GM18526 (cell line): ENCODE data around the gene CRYZ.

Experiments used
- POLR2A ChIP-seq: IDR thresholded peaks from 3 replicates; pipeline ENCODE4 v1.6.1; 2011; ENCODE audit not compliant: insufficient read length; ENCODE audit errors: extremely low read depth

The CRYZ gene

DNA sequence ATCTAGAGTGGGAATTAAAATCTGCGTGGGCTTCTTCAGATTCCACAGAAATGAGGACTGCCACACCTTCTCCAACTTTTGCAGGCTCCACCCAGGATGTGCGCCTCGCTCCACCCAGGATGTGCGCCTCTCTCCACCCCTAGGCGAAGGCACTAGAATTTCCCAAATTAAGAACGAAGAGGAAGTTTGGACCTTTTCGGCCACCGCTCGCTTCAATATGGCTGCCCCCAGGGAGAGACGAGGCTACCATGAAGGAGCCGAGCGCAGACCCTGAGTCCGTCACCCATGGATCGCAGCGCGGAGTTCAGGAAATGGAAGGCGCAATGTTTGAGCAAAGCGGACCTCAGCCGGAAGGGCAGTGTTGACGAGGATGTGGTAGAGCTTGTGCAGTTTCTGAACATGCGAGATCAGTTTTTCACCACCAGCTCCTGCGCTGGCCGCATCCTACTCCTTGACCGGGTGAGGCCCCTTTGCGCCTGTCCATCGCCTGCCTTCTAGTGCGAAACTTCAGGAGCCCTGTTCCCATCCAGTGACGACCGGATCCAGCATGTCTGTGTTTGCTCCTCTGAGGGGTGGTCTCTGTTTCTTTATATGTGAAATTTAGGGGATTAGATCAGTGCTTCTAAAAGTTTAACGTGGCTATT, at the start of gene CRYZ, which contains the start of gene TYW3:
CRYZ (minus strand) TSS at position 91 of the 644 bp plus-strand sequence. CDS start 8,229 bp downstream, outside the sequence.
TYW3 (plus strand) TSS at position 193 of the 644 bp plus-strand sequence; CDS start at position 286, 93 bp downstream.
- peak; percentile 69 for TF ChIP-seq POLR2A

DNA sequence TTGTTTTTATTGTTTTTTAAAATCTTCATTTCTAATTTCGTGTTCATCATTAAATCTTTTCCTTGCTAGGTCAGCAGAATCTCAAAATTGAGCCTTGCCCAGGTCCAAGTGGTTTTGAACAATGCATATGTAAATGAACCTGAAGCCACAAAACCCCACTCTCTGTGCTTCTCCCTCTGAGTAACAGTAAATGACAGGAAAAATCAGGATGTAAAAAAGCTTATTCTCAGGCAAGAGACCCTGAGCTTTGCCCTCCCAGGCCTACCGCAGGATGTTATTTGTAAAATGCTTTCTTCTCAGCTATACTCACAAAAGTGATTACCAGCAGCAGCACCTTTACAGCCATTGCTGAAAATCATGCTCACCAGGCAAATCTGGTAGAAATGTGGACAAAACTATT, 47.7 kb upstream of the CRYZ start:
- TF ChIP-seq POLR2A = no peak

- TF ChIP-seq POLR2A = no peak
These were observed 46.9 kb upstream of the CRYZ start for GRCh38 chr1:74779750-74780149.

GRCh38 chr1:74777525-74777924, 44.7 kb upstream of the CRYZ start:
- no peak for TF ChIP-seq POLR2A

- no peak for TF ChIP-seq POLR2A
These were observed 42.9 kb upstream of the CRYZ start for GRCh38 chr1:74775735-74776134.

DNA sequence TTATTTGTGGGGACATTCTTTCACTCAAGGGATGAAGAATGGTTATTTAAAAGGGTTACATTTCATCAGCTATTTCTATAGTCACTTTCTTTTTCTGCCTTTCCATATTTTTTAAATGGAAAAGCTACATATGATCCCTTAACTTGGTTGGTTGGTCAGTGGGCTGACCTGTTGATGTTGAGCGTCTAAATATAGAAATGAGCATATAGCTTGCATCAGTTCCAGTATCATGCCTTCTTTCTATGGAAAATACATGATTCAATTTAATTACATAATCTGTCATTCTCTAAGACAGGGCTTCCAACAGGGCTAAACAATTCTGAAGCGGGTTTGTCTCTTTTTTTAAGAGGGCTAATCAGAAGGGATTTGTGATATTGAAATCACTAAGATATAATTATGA, 40.7 kb upstream of the CRYZ start:
- no peak for TF ChIP-seq POLR2A

DNA sequence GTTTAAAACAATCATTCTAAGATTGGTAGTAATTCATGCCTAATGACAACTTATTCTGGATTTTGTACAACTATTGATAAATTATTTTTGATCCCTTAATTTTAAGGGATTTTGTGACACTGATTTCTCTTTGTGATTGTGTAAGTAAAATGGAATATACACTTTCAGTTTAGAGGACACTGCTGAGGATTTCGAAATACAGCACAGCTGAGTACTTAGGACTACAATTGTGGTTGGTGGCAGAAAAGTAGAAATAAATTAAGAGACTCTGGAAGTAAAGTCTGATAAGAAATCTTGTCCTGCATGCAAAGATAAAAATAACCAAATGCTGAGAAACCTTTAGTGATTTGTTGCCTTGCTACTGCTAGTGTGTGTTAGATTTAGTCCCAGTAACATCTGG, 40.1 kb upstream of the CRYZ start:
- no peak for TF ChIP-seq POLR2A

DNA sequence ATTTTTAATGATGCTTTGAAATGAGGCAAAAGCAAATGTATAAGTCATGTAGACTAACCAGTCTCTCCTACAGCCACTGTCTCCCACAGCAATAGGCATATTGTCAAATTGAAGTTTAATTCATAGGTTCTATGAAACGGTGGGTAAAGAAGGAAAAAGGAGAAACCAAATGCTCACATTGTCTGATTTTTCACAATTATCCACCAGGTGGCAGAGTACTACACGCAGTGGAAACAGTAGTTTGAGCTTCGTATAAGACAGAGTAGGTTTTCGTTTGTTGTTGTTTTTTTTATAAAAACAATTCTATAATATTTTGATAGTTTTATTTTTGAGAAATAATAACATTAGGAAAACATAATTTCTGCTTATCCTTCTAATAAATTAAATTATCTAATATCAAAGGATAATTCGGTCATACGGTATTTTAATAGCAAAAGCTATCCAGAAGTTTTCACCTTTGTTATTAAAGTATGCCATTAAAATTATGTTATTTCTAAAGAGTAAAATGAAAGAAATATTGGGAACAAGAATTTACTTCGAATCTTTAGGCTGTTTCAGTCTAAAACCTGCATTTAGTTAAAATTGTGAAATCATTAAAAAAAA, 39.2 kb upstream of the CRYZ start:
- no peak for TF ChIP-seq POLR2A

GRCh38 chr1:74767490-74767889, 34.6 kb upstream of the CRYZ start:
- TF ChIP-seq POLR2A = no peak

DNA sequence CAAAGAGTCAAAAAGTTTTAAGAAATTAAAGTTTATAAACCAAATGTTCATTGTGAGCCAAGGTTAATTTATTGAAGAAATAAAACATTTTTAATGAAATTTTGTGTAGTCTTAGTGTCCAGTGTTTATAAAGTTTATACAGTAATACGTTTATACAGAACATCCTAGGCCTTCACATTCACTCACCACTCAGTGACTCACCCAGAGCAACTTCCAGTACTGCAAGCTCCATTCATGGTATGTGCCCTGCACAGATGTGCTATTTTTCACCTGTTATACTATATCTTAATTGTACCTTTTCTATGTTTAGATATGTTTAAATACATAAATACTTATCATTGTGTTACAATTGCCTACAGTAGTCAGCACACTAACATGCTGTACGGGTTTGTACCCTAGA, 33.7 kb upstream of the CRYZ start:
- TF ChIP-seq POLR2A = no peak

- no peak for TF ChIP-seq POLR2A
These were observed 31.0 kb upstream of the CRYZ start for GRCh38 chr1:74763807-74764206.

GRCh38 chr1:74755475-74755874, 22.6 kb upstream of the CRYZ start:
- no peak for TF ChIP-seq POLR2A

DNA sequence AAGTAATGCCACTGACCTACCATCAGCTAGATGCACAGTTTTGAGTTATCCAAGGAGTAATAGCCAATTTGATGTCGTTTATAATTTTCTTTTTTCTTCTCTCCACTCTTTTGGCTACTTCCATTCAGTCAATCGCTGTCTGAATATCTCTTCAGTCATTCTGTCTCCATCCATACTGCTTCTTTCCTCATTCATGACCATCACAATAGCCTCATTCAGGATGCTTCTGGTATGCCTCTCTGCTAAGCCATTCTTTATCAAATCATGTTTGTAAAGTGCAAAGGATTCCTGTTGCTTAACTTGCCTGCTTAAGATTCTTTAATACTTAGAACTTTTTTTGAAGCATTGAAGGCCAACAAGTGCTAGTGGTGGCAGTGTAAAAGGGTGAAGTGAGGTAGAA, 20.3 kb upstream of the CRYZ start:
- no peak for TF ChIP-seq POLR2A

GRCh38 chr1:74748960-74749359, 16.1 kb upstream of the CRYZ start:
- no peak for TF ChIP-seq POLR2A

- no peak for TF ChIP-seq POLR2A
These were observed 4.5 kb upstream of the CRYZ start for GRCh38 chr1:74737333-74737732.

DNA sequence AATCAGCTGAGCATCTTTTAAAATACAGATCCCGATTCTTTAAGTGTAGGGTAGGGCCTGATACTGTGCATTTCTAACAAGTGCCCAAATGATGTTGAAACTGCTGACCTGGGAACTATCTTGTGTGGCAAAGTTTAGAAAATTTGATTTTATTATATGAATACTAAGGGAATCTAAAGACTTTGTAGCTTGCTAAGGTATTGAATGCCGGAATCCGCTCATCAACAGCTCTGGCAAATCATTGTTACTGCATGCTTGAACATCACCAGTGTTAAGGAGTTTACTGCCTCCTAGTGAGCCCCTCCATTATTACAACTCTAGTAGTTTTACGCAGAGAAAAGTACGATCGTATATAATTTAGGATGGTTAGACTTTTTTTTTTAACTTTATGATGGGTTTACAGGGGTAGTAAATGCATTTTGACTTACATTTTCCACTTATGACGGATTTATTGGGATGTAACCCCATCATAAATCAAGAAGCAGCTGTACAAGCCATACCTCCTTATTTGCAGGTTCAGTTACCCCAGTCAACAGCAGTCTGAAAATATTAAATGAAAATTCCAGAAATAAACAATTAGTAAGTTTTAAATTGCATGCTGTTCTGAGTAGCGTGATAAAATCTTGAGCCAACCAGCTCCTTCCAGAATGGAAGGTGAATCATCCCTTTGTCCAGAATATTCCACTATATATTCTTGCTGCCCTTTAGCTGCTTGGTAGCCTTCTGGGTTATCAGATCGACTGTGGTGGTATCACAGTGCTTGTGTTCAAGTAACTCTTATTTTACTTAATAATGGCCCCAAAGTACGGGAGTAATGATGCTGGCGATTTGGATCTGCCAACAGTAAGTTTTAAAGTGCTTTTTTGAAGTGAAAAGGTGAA, 994 bp upstream of the CRYZ start:
- no peak for TF ChIP-seq POLR2A
